Endothelial cell (in vitro differentiated cells): ENCODE results near the gene CDYL. TPM values are rescaled to one million over a fixed set of nuclear protein-coding genes. Genes with fewer than 3 reads are reported as not detected.

Source experiments
- DNase-seq: peaks from one replicate; pipeline ENCODE4 v3.0.0; 2021; ENCODE audit warnings: low spot score
- H3K27ac Mint-ChIP-seq: one replicate; pipeline ENCODE4 v1.8.0; 2021; ENCODE audit warnings: mixed read lengths, inconsistent platforms; ENCODE audit not compliant: unreplicated experiment
- H3K27me3 Mint-ChIP-seq: one replicate; pipeline ENCODE4 v1.8.0; 2021; ENCODE audit warnings: mild to moderate bottlenecking, moderate library complexity, mixed read lengths, inconsistent platforms; ENCODE audit not compliant: unreplicated experiment
- H3K36me3 Mint-ChIP-seq: one replicate; pipeline ENCODE4 v1.8.0; 2021; ENCODE audit warnings: mild to moderate bottlenecking, low read depth, mixed read lengths, inconsistent platforms; ENCODE audit not compliant: unreplicated experiment
- H3K4me1 Mint-ChIP-seq: one replicate; pipeline ENCODE4 v1.8.0; 2021; ENCODE audit warnings: mild to moderate bottlenecking, mixed read lengths, inconsistent platforms; ENCODE audit not compliant: unreplicated experiment
- H3K4me3 Mint-ChIP-seq: one replicate; pipeline ENCODE4 v1.8.0; 2021; ENCODE audit warnings: mild to moderate bottlenecking, mixed read lengths, inconsistent platforms; ENCODE audit not compliant: unreplicated experiment
- H3K9me3 Mint-ChIP-seq: one replicate; pipeline ENCODE4 v1.8.0; 2021; ENCODE audit warnings: mixed read lengths, inconsistent platforms; ENCODE audit not compliant: unreplicated experiment
- total RNA-seq: library from RNA; stranded (reverse); fragmentation: NEBNext Ultra II Directional; extraction: Animal tissue kit (Norgen Biotek cat#: 25700); gene quantifications from one replicate; pipeline ENCODE4 v1.2.1, GENCODE V29; 2021; ENCODE audit not compliant: unreplicated experiment
- TF ChIP-seq, protein P1 (sequence below): fragments of 200-600 bp; sonication (generic); IDR thresholded peaks from one replicate; pipeline ENCODE4 v1.5.0; 2021; ENCODE audit warnings: antibody characterized with exemption; ENCODE audit not compliant: unreplicated experiment

Gene CDYL
- total RNA-seq, 1 donor from 2014 or later, result 66.7 TPM

DNA sequence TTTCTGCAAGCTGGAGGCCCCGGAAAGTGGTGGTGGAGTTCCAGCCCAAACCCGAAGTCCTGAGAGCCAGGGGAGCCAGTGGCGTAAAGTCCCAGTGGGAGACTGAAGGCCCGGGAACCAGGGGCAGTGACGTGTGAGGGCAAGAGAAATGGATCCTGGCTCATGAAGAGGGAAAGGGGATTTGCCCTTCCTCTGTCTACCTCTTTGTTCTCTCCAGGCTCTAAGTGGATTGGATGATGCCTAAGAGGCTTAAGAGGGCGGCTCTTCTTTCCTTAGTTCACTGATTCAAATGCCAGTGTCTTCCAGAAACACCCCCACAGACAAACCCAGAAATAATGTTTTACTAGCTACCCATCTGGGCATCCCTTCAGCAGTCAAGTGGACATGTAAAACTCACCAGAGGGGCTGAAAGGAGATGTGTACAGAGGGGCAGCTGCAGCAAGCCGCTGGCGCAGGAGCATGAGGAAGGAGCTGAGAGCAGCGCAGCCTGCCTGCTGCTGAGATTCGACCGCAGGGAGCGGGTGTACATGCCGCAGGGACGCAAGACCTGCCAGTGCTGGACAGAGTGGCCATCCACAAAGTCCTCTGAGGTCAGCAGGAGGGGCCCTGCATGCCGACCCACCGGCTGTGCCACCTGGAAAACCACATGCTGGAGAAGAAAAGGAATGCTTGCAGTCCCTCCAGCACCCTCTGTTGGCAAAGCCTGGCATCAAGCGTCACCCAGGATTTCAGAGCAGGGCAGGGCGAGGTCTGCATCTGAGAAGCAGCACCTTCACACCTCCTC is 29.5 kb downstream of the CDYL start:
- H3K27ac Mint-ChIP-seq, result no peak overlapping the region
- DNase-seq, result peak; percentile 28
- H3K4me1 Mint-ChIP-seq, result peaks cover 27% of the 10 kb centered on the region

DNA sequence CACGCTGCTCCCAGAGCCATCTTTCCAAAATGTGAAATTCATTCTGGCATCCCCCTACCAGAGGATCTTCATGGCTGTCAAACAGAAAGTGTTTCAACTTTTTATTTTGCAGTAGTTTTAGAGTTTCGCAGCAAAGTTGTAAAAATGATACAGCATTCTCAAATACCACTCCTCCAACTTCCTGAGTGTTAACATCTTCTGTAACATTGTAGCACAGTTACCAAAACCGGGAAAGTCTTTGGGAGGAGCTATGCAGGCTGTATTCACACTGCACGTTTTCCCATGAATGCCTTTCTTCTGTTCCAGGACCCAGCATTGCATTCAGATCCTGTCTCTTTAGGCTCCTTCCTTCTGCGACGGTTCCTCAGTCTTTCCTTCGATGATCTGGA is 30.1 kb downstream of the CDYL start:
- Mint-ChIP-seq H3K4me3 (no peak overlapping the region), H3K36me3 (no peaks in the 10 kb centered on the region), H3K27ac (no peak overlapping the region), H3K27me3 (peaks cover 2% of the 10 kb centered on the region), H3K4me1 (peaks cover 24% of the 10 kb centered on the region), H3K9me3 (no peaks in the 10 kb centered on the region)
- no peak for DNase-seq
- TF ChIP-seq, protein P1, sequence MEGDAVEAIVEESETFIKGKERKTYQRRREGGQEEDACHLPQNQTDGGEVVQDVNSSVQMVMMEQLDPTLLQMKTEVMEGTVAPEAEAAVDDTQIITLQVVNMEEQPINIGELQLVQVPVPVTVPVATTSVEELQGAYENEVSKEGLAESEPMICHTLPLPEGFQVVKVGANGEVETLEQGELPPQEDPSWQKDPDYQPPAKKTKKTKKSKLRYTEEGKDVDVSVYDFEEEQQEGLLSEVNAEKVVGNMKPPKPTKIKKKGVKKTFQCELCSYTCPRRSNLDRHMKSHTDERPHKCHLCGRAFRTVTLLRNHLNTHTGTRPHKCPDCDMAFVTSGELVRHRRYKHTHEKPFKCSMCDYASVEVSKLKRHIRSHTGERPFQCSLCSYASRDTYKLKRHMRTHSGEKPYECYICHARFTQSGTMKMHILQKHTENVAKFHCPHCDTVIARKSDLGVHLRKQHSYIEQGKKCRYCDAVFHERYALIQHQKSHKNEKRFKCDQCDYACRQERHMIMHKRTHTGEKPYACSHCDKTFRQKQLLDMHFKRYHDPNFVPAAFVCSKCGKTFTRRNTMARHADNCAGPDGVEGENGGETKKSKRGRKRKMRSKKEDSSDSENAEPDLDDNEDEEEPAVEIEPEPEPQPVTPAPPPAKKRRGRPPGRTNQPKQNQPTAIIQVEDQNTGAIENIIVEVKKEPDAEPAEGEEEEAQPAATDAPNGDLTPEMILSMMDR, result no peak

More for the DNA sequence above, 29.5 kb downstream of the CDYL start:
- Mint-ChIP-seq H3K9me3 (no peaks in the 10 kb centered on the region), H3K36me3 (no peaks in the 10 kb centered on the region), H3K27me3 (peaks cover 2% of the 10 kb centered on the region), H3K4me3 (no peak overlapping the region)
- TF ChIP-seq, protein P1, result peak; percentile 12

DNA sequence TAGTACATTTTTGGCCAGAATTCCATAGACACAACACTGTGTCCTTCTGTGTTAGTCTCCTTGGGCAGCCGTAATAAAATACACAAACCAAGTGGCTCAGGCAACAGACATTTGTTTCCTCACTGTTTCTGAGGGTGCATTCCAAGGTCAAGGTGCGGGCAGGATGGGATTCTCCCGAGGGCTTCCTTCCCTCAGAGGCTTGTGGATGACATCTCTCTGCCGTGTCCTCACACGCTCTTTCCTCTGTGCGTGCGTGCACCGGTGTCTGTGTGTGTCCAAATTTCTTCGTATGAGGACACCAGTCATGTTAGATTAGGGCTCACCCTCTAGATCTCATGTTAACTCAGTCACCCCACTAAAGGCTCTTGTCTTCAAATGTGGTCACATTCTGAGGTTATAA is 30.6 kb downstream of the CDYL start:
- Mint-ChIP-seq H3K4me3 (no peak overlapping the region), H3K27me3 (peaks cover 2% of the 10 kb centered on the region), H3K27ac (no peak overlapping the region), H3K9me3 (no peaks in the 10 kb centered on the region), H3K4me1 (peaks cover 22% of the 10 kb centered on the region), H3K36me3 (no peaks in the 10 kb centered on the region)
- TF ChIP-seq, protein P1, result no peak
- no peak for DNase-seq

DNA sequence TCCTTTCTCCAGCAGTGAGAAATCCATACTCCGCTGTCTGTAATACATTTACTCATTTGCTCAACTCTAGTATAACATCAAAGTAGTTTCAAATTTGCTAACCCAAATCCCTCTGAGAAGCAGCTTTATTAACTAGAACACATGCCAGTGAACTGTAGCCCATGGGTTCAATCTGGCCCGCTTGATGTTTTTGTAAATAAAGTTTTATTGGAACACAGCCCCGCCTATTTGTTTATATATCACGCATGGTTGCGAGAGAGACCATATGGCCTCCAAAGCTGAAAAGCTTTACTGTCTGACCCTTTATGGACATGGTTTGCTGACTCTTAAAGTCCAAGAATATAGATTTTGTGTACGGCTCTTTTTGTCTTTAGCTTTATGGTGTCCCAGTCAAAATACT is 32.2 kb downstream of the CDYL start:
- H3K9me3 Mint-ChIP-seq, result no peaks in the 10 kb centered on the region
- no peak overlapping the region for H3K27ac Mint-ChIP-seq
- peaks cover 2% of the 10 kb centered on the region for H3K27me3 Mint-ChIP-seq
- no peak for DNase-seq
- H3K4me1 Mint-ChIP-seq, result peaks cover 18% of the 10 kb centered on the region
- H3K4me3 Mint-ChIP-seq, result no peak overlapping the region
- no peaks in the 10 kb centered on the region for H3K36me3 Mint-ChIP-seq
- TF ChIP-seq, protein P1, result no peak
